DND-41 (cell line): ENCODE results near the gene PHACTR1.

Experiments
- CTCF ChIP-seq: IDR thresholded peaks from 2 replicates; pipeline ENCODE4 v1.5.1; 2012; ENCODE audit warnings: borderline replicate concordance, low read length, moderate library complexity, mild to moderate bottlenecking; ENCODE audit not compliant: poor library complexity, severe bottlenecking; ENCODE audit errors: extremely low read depth
- EZH2 ChIP-seq: IDR thresholded peaks from 3 replicates; pipeline ENCODE4 v1.6.1; 2012; ENCODE audit warnings: borderline replicate concordance, low read depth, mild to moderate bottlenecking, moderate library complexity, low read length, inconsistent platforms; ENCODE audit not compliant: severe bottlenecking

GRCh38 chr6:12896208-12896733 lies 179.7 kb downstream of the PHACTR1 start:
- TF ChIP-seq EZH2 (no peak), CTCF (no peak)
